H1 (cell line): ENCODE results near the gene CLDN14. TPM values are rescaled to one million over a fixed set of nuclear protein-coding genes. Genes with fewer than 3 reads are reported as not detected.

Source experiments
- HDAC2 ChIP-seq, 2 experiments: fragments of 300-600 bp in 1 of 2; sonication (generic) in 1 of 2; IDR thresholded peaks; 2 replicates each; pipeline ENCODE4 v1.6.1; 2011 to 2012; ENCODE audit warnings: low read depth in 2 of 2, low read length in 2 of 2, mild to moderate bottlenecking in 2 of 2, moderate library complexity in 2 of 2, borderline replicate concordance in 1 of 2, inconsistent platforms in 1 of 2
- KDM5A ChIP-seq: fragments of 200-600 bp; IDR thresholded peaks from 2 replicates; pipeline ENCODE4 v1.7.1; 2012; ENCODE audit warnings: mild to moderate bottlenecking, low read length, inconsistent platforms, mixed read lengths
- NRF1 ChIP-seq: IDR thresholded peaks from 2 replicates; pipeline ENCODE4 v1.6.1; 2011; ENCODE audit warnings: mild to moderate bottlenecking, low read depth, low read length, improper control_type of control experiment
- RBBP5 ChIP-seq: IDR thresholded peaks from 2 replicates; pipeline ENCODE4 v1.7.1; 2012; ENCODE audit warnings: low read depth, mild to moderate bottlenecking, inconsistent platforms, low read length, moderate library complexity, borderline replicate concordance
- SP4 ChIP-seq: IDR thresholded peaks from 2 replicates; pipeline ENCODE4 v1.6.1; 2012; ENCODE audit warnings: low read length, inconsistent platforms
- TAF1 ChIP-seq: IDR thresholded peaks from 2 replicates; pipeline ENCODE4 v1.6.1; 2011; ENCODE audit warnings: mild to moderate bottlenecking, low read depth, low read length
- TAF7 ChIP-seq: optimal IDR thresholded peaks from 2 replicates; pipeline ENCODE3; 2011; ENCODE audit warnings: low read depth, mild to moderate bottlenecking, inconsistent platforms, low read length, moderate library complexity, borderline replicate concordance
- polyA plus RNA-seq, 7 experiments: library from polyadenylated mRNA; depleted of rRNA in 3 of 7; stranded (reverse) in 5 of 7; unstranded in 2 of 7; fragments of >200 nt in 5 of 7; fragments of 200-250 nt in 2 of 7; gene quantifications; 1 replicate in 5 of 7; 2 replicates in 1 of 7; 4 replicates in 1 of 7; pipeline versions ENCODE4 v1.2.1 to v1.2.3, GENCODE V29; 2011 to 2013; ENCODE audit warnings: missing spikeins in 2 of 7, mixed read lengths in 2 of 7
- total RNA-seq: library from RNA; stranded (reverse); fragmentation: NEBNext Ultra II Directional; extraction: Animal tissue kit (Norgen Biotek cat#: 25700); gene quantifications from 2 replicates; pipeline ENCODE4 v1.2.1, GENCODE V29; 2021

Gene CLDN14
- total and polyA plus RNA-seq, 2 of the 8 experiments (the other 6 are each of a cell fraction or from before 2014, with no cell fraction given), result 0.08 TPM; not detected in 1

DNA sequence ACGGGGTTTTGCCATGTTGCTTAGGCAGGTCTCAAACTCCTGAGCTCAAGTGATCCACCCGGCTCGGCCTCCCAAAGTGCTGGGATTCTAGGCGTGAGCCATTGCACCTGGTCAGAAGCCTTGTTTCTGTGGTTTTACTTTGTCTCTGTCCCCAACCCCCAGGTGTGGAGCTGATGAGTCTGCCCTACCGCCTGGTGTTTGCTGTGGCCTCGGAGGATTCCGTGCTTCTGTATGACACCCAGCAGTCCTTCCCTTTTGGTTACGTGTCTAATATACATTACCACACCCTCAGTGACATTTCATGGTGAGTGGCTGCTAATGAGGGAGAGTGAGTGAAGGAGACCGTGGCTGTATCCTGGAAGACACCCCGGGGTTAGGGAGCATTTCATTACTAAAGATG is 68.6 kb downstream of the CLDN14 start (continued):
- TF ChIP-seq NRF1, result no peak
- no peak for TF ChIP-seq RBBP5
- TF ChIP-seq TAF7, result no peak
- TF ChIP-seq TAF1, result no peak
- no peak for TF ChIP-seq SP4
- no peak for TF ChIP-seq KDM5A
- no peak for TF ChIP-seq HDAC2 (IDR thresholded peaks at IDR 0.05; ENCODE audit: borderline replicate concordance in 1 of 2, low read depth in 2 of 2, low read length in 2 of 2)

Other genes starting within 250 kb of the CLDN14 start
- 20.4 and 23.9 TPM in 2 replicates for gene MORC3, start 159.9 kb downstream of the CLDN14 start, total RNA-seq
- gene MORC3, start 159.9 kb downstream of the CLDN14 start, polyA plus RNA-seq (2011; rRNA removed), result 3.3 and 5.0 TPM in 2 replicates
- 22.0 and 23.1 TPM in 2 replicates for gene CHAF1B, start 94.7 kb downstream of the CLDN14 start, total RNA-seq
- gene CHAF1B, start 94.7 kb downstream of the CLDN14 start, polyA plus RNA-seq (2011; rRNA removed), result 11.0 and 11.8 TPM in 2 replicates
- 0.26 and 0.34 TPM in 2 replicates for gene SIM2, start 219.0 kb upstream of the CLDN14 start, total RNA-seq
- 0.05 and 0.16 TPM in 2 replicates for gene SIM2, start 219.0 kb upstream of the CLDN14 start, polyA plus RNA-seq (2011; rRNA removed)